A673 (cell line): ENCODE results near the gene CHAMP1. TPM values are rescaled to one million over a fixed set of nuclear protein-coding genes. Genes with fewer than 3 reads are reported as not detected.
A peak's percentile ranks its signal among the peaks of the same experiment; 100 is the strongest.

ENCODE experiments used
- BruUV-seq: library from RNA; stranded (reverse); fragments of 400-500 nt; replicated peaks from 2 replicates; lab custom pipeline; 2021; lab: Mats Ljungman, UMichigan
- CTCF ChIA-PET: fragments of 300-600 bp; sonication (Branson Sonifier 250); formaldehyde crosslinking; loops from one replicate; lab custom pipeline; 2022; ENCODE audit warnings: antibody characterized with exemption; lab: Charles Lee
- POLR2A ChIA-PET: fragments of 300-600 bp; sonication (Branson Sonifier 250); formaldehyde crosslinking; loops from one replicate; lab custom pipeline; 2022; ENCODE audit warnings: antibody characterized with exemption; ENCODE audit not compliant: low non-redundant PET; lab: Charles Lee
- DNase-seq: peaks from one replicate; pipeline ENCODE4 v3.0.0-alpha.2; 2015; ENCODE audit warnings: low spot score
- H3K27ac ChIP-seq: fragments of 200-600 bp; sonication (generic); 2 replicates; pipeline ENCODE4 v1.5.1; 2016; ENCODE audit warnings: mixed run types, low read depth, mild to moderate bottlenecking, mixed read lengths, antibody characterized with exemption, low read length; ENCODE audit not compliant: poor library complexity, severe bottlenecking
- H3K27me3 ChIP-seq: fragments of 200-600 bp; sonication (generic); replicated peaks from 2 replicates; pipeline ENCODE4 v1.6.1; 2017; ENCODE audit warnings: mixed run types, low read depth, mild to moderate bottlenecking, mixed read lengths, antibody characterized with exemption, low read length; ENCODE audit not compliant: insufficient read depth, poor library complexity
- H3K36me3 ChIP-seq: fragments of 200-600 bp; sonication (generic); 2 replicates; pipeline ENCODE4 v1.6.1; 2016; ENCODE audit warnings: mixed run types, mild to moderate bottlenecking, mixed read lengths, antibody characterized with exemption, low read length; ENCODE audit not compliant: insufficient read depth, poor library complexity, severe bottlenecking
- H3K4me1 ChIP-seq: fragments of 200-600 bp; sonication (generic); 2 replicates; pipeline ENCODE4 v1.6.1; 2017; ENCODE audit warnings: mixed run types, mild to moderate bottlenecking, mixed read lengths, antibody characterized with exemption, low read length; ENCODE audit not compliant: insufficient read depth, poor library complexity, severe bottlenecking
- H3K4me3 ChIP-seq: fragments of 200-600 bp; sonication (generic); 2 replicates; pipeline ENCODE4 v1.5.1; 2016; ENCODE audit warnings: low read depth, mixed run types, mild to moderate bottlenecking, mixed read lengths, low read length; ENCODE audit not compliant: poor library complexity, severe bottlenecking
- H3K9me3 ChIP-seq: fragments of 200-600 bp; sonication (generic); 2 replicates; pipeline ENCODE4 v1.6.1; 2016; ENCODE audit warnings: mixed run types, low read depth, mild to moderate bottlenecking, mixed read lengths, antibody characterized with exemption, low read length; ENCODE audit not compliant: poor library complexity, severe bottlenecking
- EZH2 ChIP-seq: fragments of 200-600 bp; sonication (generic); IDR thresholded peaks from 2 replicates; pipeline ENCODE4 v1.6.1; 2017; ENCODE audit warnings: borderline replicate concordance, low read depth, mild to moderate bottlenecking, mixed read lengths, antibody characterized with exemption, low read length; ENCODE audit not compliant: poor library complexity, severe bottlenecking
- intact Hi-C: fragments of 100-400 bp; cut with micrococcal nuclease; formaldehyde crosslinking; loops from one replicate; pipeline ENCODE4 v1.10.0; 2022; ENCODE audit not compliant: unreplicated experiment
- total RNA-seq: library from RNA; stranded (reverse); gene quantifications from 2 replicates; pipeline ENCODE4 v1.2.3, GENCODE V29; 2021
- TF ChIP-seq, protein P1 (sequence below): fragments of 300-800, 200-600 bp; sonication (generic); conservative IDR thresholded peaks from 2 replicates; pipeline ENCODE4 v1.5.1; 2017; ENCODE audit warnings: low read depth, mild to moderate bottlenecking, antibody characterized with exemption, low read length, moderate library complexity, mixed read lengths

The CHAMP1 gene
- total RNA-seq, 1 experiment from 2014 or later, result 31.8 TPM

- Histone ChIP-seq H3K9me3 (no peaks in the 10 kb centered on the region), H3K27ac (no peak overlapping the region), H3K4me3 (no peak overlapping the region), H3K27me3 (no peaks in the 10 kb centered on the region), H3K4me1 (no peaks in the 10 kb centered on the region), H3K36me3 (peaks cover 16% of the 10 kb centered on the region)
- TF ChIP-seq EZH2, result no peak
- TF ChIP-seq, protein P1, sequence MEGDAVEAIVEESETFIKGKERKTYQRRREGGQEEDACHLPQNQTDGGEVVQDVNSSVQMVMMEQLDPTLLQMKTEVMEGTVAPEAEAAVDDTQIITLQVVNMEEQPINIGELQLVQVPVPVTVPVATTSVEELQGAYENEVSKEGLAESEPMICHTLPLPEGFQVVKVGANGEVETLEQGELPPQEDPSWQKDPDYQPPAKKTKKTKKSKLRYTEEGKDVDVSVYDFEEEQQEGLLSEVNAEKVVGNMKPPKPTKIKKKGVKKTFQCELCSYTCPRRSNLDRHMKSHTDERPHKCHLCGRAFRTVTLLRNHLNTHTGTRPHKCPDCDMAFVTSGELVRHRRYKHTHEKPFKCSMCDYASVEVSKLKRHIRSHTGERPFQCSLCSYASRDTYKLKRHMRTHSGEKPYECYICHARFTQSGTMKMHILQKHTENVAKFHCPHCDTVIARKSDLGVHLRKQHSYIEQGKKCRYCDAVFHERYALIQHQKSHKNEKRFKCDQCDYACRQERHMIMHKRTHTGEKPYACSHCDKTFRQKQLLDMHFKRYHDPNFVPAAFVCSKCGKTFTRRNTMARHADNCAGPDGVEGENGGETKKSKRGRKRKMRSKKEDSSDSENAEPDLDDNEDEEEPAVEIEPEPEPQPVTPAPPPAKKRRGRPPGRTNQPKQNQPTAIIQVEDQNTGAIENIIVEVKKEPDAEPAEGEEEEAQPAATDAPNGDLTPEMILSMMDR, result no peak
- BruUV-seq, result no TSS peak
- POLR2A ChIA-PET, result no interaction called here
- no peak for DNase-seq
- CTCF ChIA-PET, result no interaction called here
- intact Hi-C loops, result no loop called here
Measured at GRCh38 chr13:114296448-114296847, 17.9 kb upstream of the CHAMP1 start.

DNA sequence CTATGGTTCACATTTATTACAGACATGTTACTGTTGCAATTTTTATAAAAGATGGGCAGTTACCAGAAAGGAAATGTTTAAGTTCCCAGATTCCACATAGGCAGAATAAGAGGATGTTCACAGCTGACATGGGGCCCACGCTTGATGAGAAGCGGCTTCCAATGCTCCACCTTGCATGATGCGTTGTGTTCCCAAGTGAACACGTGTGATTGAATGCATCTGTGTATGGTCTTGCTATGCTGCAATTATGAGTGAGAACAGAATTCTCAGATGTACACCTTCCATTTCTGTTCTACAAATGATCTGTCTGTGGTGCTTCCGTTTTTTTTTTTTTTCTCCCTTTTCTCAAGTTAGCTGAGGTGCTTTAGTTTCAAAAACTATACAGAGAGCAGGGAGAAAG is 17.4 kb upstream of the CHAMP1 start:
- intact Hi-C loops, result no loop called here
- TF ChIP-seq, protein P1, result no peak
- no peak for TF ChIP-seq EZH2
- Histone ChIP-seq H3K27me3 (no peaks in the 10 kb centered on the region), H3K36me3 (peaks cover 14% of the 10 kb centered on the region), H3K4me1 (no peaks in the 10 kb centered on the region), H3K9me3 (no peaks in the 10 kb centered on the region), H3K4me3 (no peak overlapping the region), H3K27ac (no peak overlapping the region)
- ChIA-PET POLR2A (no interaction called here), CTCF (no interaction called here)
- TSS peak; percentile 24 for BruUV-seq
- no peak for DNase-seq

- ChIA-PET CTCF (no interaction called here), POLR2A (no interaction called here)
- no peak overlapping the region for H3K27ac ChIP-seq
- intact Hi-C loops, result no loop called here
- no peak overlapping the region for H3K4me3 ChIP-seq
- no peaks in the 10 kb centered on the region for H3K27me3 ChIP-seq
- no peaks in the 10 kb centered on the region for H3K9me3 ChIP-seq
- TF ChIP-seq, protein P1, result no peak
- no peak for TF ChIP-seq EZH2
- no peak for DNase-seq
- BruUV-seq, result no TSS peak
- H3K36me3 ChIP-seq, result peaks cover 20% of the 10 kb centered on the region
- H3K4me1 ChIP-seq, result no peaks in the 10 kb centered on the region
Measured at GRCh38 chr13:114298866-114299265, 15.4 kb upstream of the CHAMP1 start.
